Endodermal cell (in vitro differentiated cells): Measurements from ENCODE around the gene PLET1. TPM values are rescaled to one million over a fixed set of nuclear protein-coding genes. Genes with fewer than 3 reads are reported as not detected.

Experiments used
- DNase-seq: peaks from one replicate; pipeline ENCODE4 v3.0.0-alpha.2; 2017
- H3K27ac ChIP-seq: 2 replicates; pipeline ENCODE4 v1.5.1; 2013; ENCODE audit warnings: mild to moderate bottlenecking, low read depth, low read length, moderate library complexity
- H3K27me3 ChIP-seq: 2 replicates; pipeline ENCODE4 v1.6.1; 2013; ENCODE audit warnings: mild to moderate bottlenecking, low read length, moderate library complexity; ENCODE audit not compliant: insufficient read depth, control insufficient read depth, poor library complexity, severe bottlenecking
- H3K36me3 ChIP-seq: 2 replicates; pipeline ENCODE4 v1.7.0; 2013; ENCODE audit warnings: mild to moderate bottlenecking, low read length, moderate library complexity; ENCODE audit not compliant: control insufficient read depth, insufficient read depth
- H3K4me1 ChIP-seq: one replicate; pipeline ENCODE4 v1.7.0; 2013; ENCODE audit warnings: low read length; ENCODE audit not compliant: control insufficient read depth, insufficient read depth
- H3K4me3 ChIP-seq: 2 replicates; pipeline ENCODE4 v1.5.1; 2013; ENCODE audit warnings: mild to moderate bottlenecking, low read length, moderate library complexity
- H3K9ac ChIP-seq: 2 replicates; pipeline ENCODE4 v1.6.1; 2013; ENCODE audit warnings: mild to moderate bottlenecking, low read length, moderate library complexity; ENCODE audit not compliant: poor library complexity, severe bottlenecking; ENCODE audit errors: extremely low read depth
- H3K9me3 ChIP-seq: 2 replicates; pipeline ENCODE4 v1.6.1; 2013; ENCODE audit warnings: mild to moderate bottlenecking, low read length, moderate library complexity; ENCODE audit not compliant: control insufficient read depth
- H3K27ac Mint-ChIP-seq: 2 replicates; pipeline ENCODE4 v1.8.0; 2020; ENCODE audit warnings: mixed read lengths
- H3K27me3 Mint-ChIP-seq: 2 replicates; pipeline ENCODE4 v1.8.0; 2021; ENCODE audit warnings: mild to moderate bottlenecking, mixed read lengths; ENCODE audit not compliant: insufficient read depth
- H3K36me3 Mint-ChIP-seq: 2 replicates; pipeline ENCODE4 v1.8.0; 2020; ENCODE audit warnings: low read depth, mixed read lengths
- H3K4me1 Mint-ChIP-seq: 2 replicates; pipeline ENCODE4 v1.8.0; 2020; ENCODE audit warnings: mixed read lengths
- H3K4me3 Mint-ChIP-seq: 2 replicates; pipeline ENCODE4 v1.8.0; 2020; ENCODE audit warnings: mild to moderate bottlenecking, moderate library complexity, mixed read lengths
- H3K9me3 Mint-ChIP-seq: 2 replicates; pipeline ENCODE4 v1.8.0; 2020; ENCODE audit warnings: mild to moderate bottlenecking, mixed read lengths
- CTCF ChIP-seq: fragments of 200-600 bp; sonication (generic); conservative IDR thresholded peaks from 2 replicates; pipeline ENCODE4 v1.5.0; 2021; ENCODE audit warnings: antibody characterized with exemption, mild to moderate bottlenecking
- WGBS, 2 experiments: methylation state at CpG; one replicate each; pipeline versions ENCODE4 v1.1.5 to v1.1.7; 2013; ENCODE audit warnings: missing lambda C conversion rate in 2 of 2, mixed read lengths in 1 of 2; ENCODE audit not compliant: insufficient coverage in 1 of 2, insufficient read length in 1 of 2; 5-methylcytosine and 5-hydroxymethylcytosine counted together
- total RNA-seq, 2 donors: library from RNA; stranded (reverse); fragmentation: NEBNext Ultra II Directional in 1 of 2; extraction: Animal tissue kit (Norgen Biotek cat#: 25700) in 1 of 2; gene quantifications; 2 replicates in 1 of 2; 3 replicates in 1 of 2; pipeline ENCODE4 v1.2.1, GENCODE V29; 2021

Gene PLET1
- total RNA-seq, 2 donors from 2014 or later, result not detected

GRCh38 chr11:112303616-112304015, 43.0 kb upstream of the PLET1 start:
- no peaks in the 10 kb centered on the region for H3K36me3 ChIP-seq
- H3K27me3 ChIP-seq, result no peaks in the 10 kb centered on the region
- H3K4me3 ChIP-seq, result no peak overlapping the region
- H3K27ac ChIP-seq, result no peak overlapping the region
- Mint-ChIP-seq H3K4me1 (peaks cover 13% of the 10 kb centered on the region), H3K27ac (no peak overlapping the region), H3K4me3 (no peak overlapping the region), H3K36me3 (no peaks in the 10 kb centered on the region), H3K27me3 (peaks cover 2% of the 10 kb centered on the region), H3K9me3 (peaks cover 3% of the 10 kb centered on the region)
- WGBS, 2 experiments, result 93 to 100% methylated on average over 1 of the region's 1 CpG
- H3K9me3 ChIP-seq, result no peaks in the 10 kb centered on the region
- no peak for DNase-seq
- no peaks in the 10 kb centered on the region for H3K4me1 ChIP-seq
- H3K9ac ChIP-seq, result no peak overlapping the region
- TF ChIP-seq CTCF, result no peak

GRCh38 chr11:112302226-112302868, 41.7 kb upstream of the PLET1 start:
- H3K27me3 Mint-ChIP-seq, result peaks cover 2% of the 10 kb centered on the region
- peaks cover 13% of the 10 kb centered on the region for H3K4me1 Mint-ChIP-seq
- Histone ChIP-seq H3K4me1 (no peaks in the 10 kb centered on the region), H3K27me3 (no peaks in the 10 kb centered on the region), H3K9ac (no peak overlapping the region), H3K4me3 (no peak overlapping the region), H3K36me3 (no peaks in the 10 kb centered on the region), H3K9me3 (no peaks in the 10 kb centered on the region), H3K27ac (peak overlapping the region; percentile 47)
- no peaks in the 10 kb centered on the region for H3K36me3 Mint-ChIP-seq
- TF ChIP-seq CTCF, result no peak
- no peak for DNase-seq
- 40 to 68% methylated on average over 3 to 5 of the region's 5 CpGs for whole genome bisulfite sequencing, 2 experiments
- H3K27ac Mint-ChIP-seq, result peak overlapping the region; percentile 83
- no peak overlapping the region for H3K4me3 Mint-ChIP-seq
- H3K9me3 Mint-ChIP-seq, result no peaks in the 10 kb centered on the region

- no peak for TF ChIP-seq CTCF
- no peak overlapping the region for H3K9ac ChIP-seq
- no peak for DNase-seq
- no peaks in the 10 kb centered on the region for H3K36me3 Mint-ChIP-seq
- H3K9me3 ChIP-seq, result no peaks in the 10 kb centered on the region
- no peaks in the 10 kb centered on the region for H3K27me3 ChIP-seq
- H3K4me3 Mint-ChIP-seq, result no peak overlapping the region
- H3K27ac Mint-ChIP-seq, result no peak overlapping the region
- peaks cover 13% of the 10 kb centered on the region for H3K4me1 Mint-ChIP-seq
- WGBS, 2 experiments, result 71 to 76% methylated on average over 12 to 17 of the region's 17 CpGs
- peaks cover 1% of the 10 kb centered on the region for H3K27me3 Mint-ChIP-seq
- H3K36me3 ChIP-seq, result no peaks in the 10 kb centered on the region
- H3K4me3 ChIP-seq, result no peak overlapping the region
- no peaks in the 10 kb centered on the region for H3K9me3 Mint-ChIP-seq
- no peaks in the 10 kb centered on the region for H3K4me1 ChIP-seq
- H3K27ac ChIP-seq, result no peak overlapping the region
Measured at GRCh38 chr11:112300094-112300786, 39.6 kb upstream of the PLET1 start.
